Ovary (tissue), 9 donors: Measurements from ENCODE around the gene DMXL1. TPM values are rescaled to one million over a fixed set of nuclear protein-coding genes. Genes with fewer than 3 reads are reported as not detected.

ENCODE experiments used
- DNase-seq, 5 donors: peaks; one replicate each; pipeline ENCODE4 v3.0.0-alpha.2; 2019 to 2020
- H3K27ac ChIP-seq, 2 donors: fragments of 200-600 bp; one replicate each; pipeline versions ENCODE4 v1.5.1 to v1.8.0; 2019 to 2022
- H3K27me3 ChIP-seq: fragments of 200-600 bp; one replicate; pipeline ENCODE4 v1.8.0; 2022
- H3K36me3 ChIP-seq: fragments of 200-600 bp; sonication (generic); one replicate; pipeline ENCODE4 v1.5.1; 2019
- H3K4me1 ChIP-seq: one replicate; pipeline ENCODE4 v1.8.1; 2013; ENCODE audit warnings: mild to moderate bottlenecking, moderate library complexity; ENCODE audit not compliant: insufficient read depth
- H3K4me3 ChIP-seq: fragments of 200-600 bp; sonication (generic); one replicate; pipeline ENCODE4 v1.5.1; 2017
- H3K9me3 ChIP-seq, 2 donors: fragments of 200-600 bp in 1 of 2; sonication (generic) in 1 of 2; one replicate each; pipeline versions ENCODE4 v1.5.1 to v1.8.1; 2013 to 2019; ENCODE audit warnings: mild to moderate bottlenecking in 1 of 2, moderate library complexity in 1 of 2
- EP300 ChIP-seq: sonication (generic); formaldehyde crosslinking; IDR thresholded peaks from one replicate; pipeline ENCODE4 v1.6.1; 2017; ENCODE audit warnings: antibody characterized with exemption
- POLR2A ChIP-seq: fragments of 450-650 bp; IDR thresholded peaks from one replicate; pipeline ENCODE4 v1.6.1; 2017; ENCODE audit warnings: antibody characterized with exemption, mild to moderate bottlenecking, moderate library complexity
- WGBS, 3 donors: extraction: QIAGEN DNeasy Blood & Tissue Kit in 1 of 3; methylation state at CpG; one replicate each; pipeline versions ENCODE4 v1.1.5 to v1.1.7; 2013 to 2017; 5-methylcytosine and 5-hydroxymethylcytosine counted together
- intact Hi-C, 4 donors: fragments of 100-400 bp; cut with DNase I; formaldehyde crosslinking; loops; one replicate each; pipeline versions ENCODE4 v1.11.0 to v1.15.1; 2022 to 2023
- polyA plus RNA-seq, 2 donors: library from polyadenylated mRNA; stranded (reverse); fragments of 200-250 nt in 1 of 2; fragments of 350-450 nt in 1 of 2; fragmentation: Illumina TruSeq in 1 of 2; extraction: RNeasy Lipid Tissue Mini Kit (QIAGEN cat#74804) in 1 of 2; gene quantifications; one replicate each; pipeline ENCODE4 v1.2.3, GENCODE V29; 2013 to 2014
- total RNA-seq, 7 donors: library from RNA; depleted of rRNA in 2 of 7; stranded (reverse); fragments of >200 nt in 2 of 7; fragmentation: NEBNext Ultra II Directional in 3 of 7; extraction: Animal tissue kit (Norgen Biotek cat#: 25700) in 3 of 7; gene quantifications; one replicate each; pipeline versions ENCODE4 v1.1.0 to v1.2.4, GENCODE V29; 2016 to 2023
- TF ChIP-seq, protein P1 (sequence below), 3 donors: fragments of 450-650 bp in 2 of 3; fragments of 200-600 bp in 1 of 3; IDR thresholded peaks; one replicate each; pipeline versions ENCODE4 v1.5.1 to v1.8.0; 2016 to 2022; ENCODE audit warnings: antibody characterized with exemption in 3 of 3, mild to moderate bottlenecking in 1 of 3
- donor health status: DM: no; HTN: no; CAD: no; lungs with moderate emphysema.
- donor health status: DM: no; HTN: no; CAD: no.
- donor health status: Bipolar disorder and iron deficiency.
- donor health status: DM: yes; HTN: yes; CAD: no.
- donor health status: DM: no; HTN: no; CAD: no.
- donor health status: DM: yes; HTN: yes; CAD: no.

The DMXL1 gene
- total and polyA plus RNA-seq, 9 donors = 11.9 to 50.1 (median 39.1) TPM

DNA sequence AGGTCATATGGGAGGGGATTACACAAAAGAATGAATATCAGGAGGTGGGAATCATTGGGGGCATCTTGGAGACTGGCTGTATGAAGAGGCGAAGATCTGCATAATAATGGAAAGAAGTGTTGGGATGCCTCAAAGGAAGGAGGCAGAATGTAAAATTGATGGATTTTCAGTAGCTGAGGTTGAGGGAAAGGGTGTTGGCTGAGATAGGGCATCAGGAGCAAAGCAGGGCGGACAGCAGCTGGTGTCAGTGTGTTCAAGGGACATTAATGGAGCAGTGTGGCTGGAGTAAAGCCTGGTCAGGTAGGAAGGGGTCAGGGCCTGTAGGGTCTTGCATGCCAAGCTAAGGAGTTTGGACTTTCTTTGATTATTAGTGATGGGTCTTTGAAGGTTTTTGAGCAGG lies 219.7 kb downstream of the DMXL1 start:
- intact Hi-C loops = no loop called here
- 93 to 98% (median 95%) methylated on average over 2 of the region's 2 CpGs for WGBS, 3 donors
- no peak overlapping the region for H3K27ac ChIP-seq

DNA sequence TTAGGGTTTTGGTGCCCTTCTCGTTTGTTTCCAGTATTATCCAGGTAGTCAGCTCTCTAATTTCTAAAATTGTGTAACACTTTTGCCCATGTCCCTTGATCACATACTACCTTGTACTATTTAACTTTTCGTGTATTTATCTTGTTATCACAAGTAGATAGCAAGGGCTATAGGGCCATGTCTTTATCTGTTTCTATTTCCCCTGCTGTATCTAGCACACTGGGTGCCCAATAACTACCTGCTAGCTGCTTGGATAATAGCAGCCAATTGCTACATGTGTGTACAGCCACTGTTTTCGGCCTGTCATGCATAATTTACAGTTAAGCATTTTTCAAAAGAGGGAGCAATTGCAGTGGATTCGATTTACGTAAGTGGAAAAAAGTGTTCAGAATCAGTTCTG lies 220.2 kb downstream of the DMXL1 start:
- Histone ChIP-seq H3K27me3 (no peaks in the 10 kb centered on the region), H3K4me3 (no peak overlapping the region), H3K27ac (no peak overlapping the region), H3K9me3 (no peaks in the 10 kb centered on the region), H3K4me1 (peaks cover 3% of the 10 kb centered on the region), H3K36me3 (no peaks in the 10 kb centered on the region)
- intact Hi-C loops = no loop called here
- TF ChIP-seq POLR2A (no peak), EP300 (no peak)
- TF ChIP-seq, protein P1, sequence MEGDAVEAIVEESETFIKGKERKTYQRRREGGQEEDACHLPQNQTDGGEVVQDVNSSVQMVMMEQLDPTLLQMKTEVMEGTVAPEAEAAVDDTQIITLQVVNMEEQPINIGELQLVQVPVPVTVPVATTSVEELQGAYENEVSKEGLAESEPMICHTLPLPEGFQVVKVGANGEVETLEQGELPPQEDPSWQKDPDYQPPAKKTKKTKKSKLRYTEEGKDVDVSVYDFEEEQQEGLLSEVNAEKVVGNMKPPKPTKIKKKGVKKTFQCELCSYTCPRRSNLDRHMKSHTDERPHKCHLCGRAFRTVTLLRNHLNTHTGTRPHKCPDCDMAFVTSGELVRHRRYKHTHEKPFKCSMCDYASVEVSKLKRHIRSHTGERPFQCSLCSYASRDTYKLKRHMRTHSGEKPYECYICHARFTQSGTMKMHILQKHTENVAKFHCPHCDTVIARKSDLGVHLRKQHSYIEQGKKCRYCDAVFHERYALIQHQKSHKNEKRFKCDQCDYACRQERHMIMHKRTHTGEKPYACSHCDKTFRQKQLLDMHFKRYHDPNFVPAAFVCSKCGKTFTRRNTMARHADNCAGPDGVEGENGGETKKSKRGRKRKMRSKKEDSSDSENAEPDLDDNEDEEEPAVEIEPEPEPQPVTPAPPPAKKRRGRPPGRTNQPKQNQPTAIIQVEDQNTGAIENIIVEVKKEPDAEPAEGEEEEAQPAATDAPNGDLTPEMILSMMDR (IDR thresholded peaks at IDR 0.05) = no peak
- DNase-seq = no peak
- WGBS, 3 donors = 84 to 90% (median 88%) methylated on average over 5 of the region's 5 CpGs

More for the DNA sequence above, 219.7 kb downstream of the DMXL1 start:
- no peaks in the 10 kb centered on the region for H3K27me3 ChIP-seq
- H3K36me3 ChIP-seq = no peaks in the 10 kb centered on the region
- no peaks in the 10 kb centered on the region for H3K9me3 ChIP-seq
- TF ChIP-seq EP300 (no peak), POLR2A (no peak)
- TF ChIP-seq, protein P1 (IDR thresholded peaks at IDR 0.05) = no peak
- DNase-seq = no peak
- H3K4me3 ChIP-seq = no peak overlapping the region
- peaks cover 3% of the 10 kb centered on the region for H3K4me1 ChIP-seq

DNA sequence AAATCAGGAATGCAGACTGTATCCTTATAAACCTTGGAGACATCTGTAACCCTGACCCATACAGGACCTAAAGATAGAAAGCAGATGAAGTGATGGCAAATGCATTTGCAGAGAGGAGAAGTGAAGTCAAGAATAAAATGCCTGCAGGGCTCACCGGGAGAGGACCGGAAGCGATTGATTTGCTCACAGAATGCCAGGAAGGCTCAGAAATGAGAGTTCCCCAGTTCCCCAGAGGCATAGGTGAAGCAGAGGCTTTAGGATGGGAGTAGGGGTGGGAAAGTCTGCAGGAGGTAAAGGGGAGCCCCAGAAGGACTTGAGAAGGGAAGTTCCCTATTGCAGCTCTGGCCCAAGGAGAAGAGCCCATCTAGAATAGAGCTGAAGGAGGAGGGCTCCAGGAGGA lies 221.0 kb downstream of the DMXL1 start:
- Histone ChIP-seq H3K4me1 (peaks cover 3% of the 10 kb centered on the region), H3K36me3 (no peaks in the 10 kb centered on the region), H3K27ac (no peak overlapping the region), H3K27me3 (no peaks in the 10 kb centered on the region), H3K4me3 (no peak overlapping the region), H3K9me3 (no peaks in the 10 kb centered on the region)
- DNase-seq = no peak
- intact Hi-C loops = no loop called here
- WGBS, 3 donors = 53 to 81% (median 58%) methylated on average over 2 to 3 of the region's 3 CpGs
- TF ChIP-seq EP300 (no peak), POLR2A (no peak)
- TF ChIP-seq, protein P1 (IDR thresholded peaks at IDR 0.05) = no peak

DNA sequence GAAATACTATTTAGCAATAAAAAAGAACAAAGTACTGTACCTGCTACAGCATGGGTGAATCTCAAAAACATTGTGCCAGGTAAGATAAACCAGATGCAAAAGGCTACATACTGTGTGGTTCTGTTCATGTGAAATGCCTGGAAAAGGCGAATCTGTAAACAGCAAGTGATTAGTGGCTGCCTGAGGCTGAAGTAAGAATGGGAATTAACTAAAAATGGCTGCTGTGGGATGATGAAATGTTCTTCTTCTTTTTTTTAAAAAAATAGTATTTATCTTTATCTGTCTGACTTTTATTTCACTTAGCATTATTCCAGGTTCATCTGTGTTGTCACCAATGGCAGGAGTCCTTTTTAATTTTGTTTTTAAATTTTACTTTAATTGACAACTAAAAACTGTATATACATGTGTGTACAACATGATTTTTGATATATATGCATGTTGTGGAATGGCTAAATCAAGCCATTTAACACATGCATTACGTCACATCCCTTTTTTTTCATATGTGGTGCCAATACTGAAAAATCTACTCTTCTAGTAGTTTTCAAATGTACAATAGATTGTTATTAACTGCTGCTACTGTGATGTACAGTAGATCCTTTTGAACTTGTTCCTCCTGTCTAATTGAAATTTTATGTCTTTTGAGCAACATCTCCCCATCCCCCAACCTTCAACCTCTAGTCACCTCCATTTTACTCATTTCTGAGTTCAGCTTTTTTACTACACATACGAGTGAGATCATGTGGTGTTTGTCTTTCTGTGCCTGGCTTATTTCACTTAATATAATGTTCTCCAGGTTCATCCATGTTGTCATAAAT lies 222.0 kb downstream of the DMXL1 start:
- WGBS, 3 donors = 90 to 97% (median 96%) methylated on average over 3 of the region's 3 CpGs
- no peak overlapping the region for H3K4me3 ChIP-seq
- TF ChIP-seq EP300 (no peak), POLR2A (no peak)
- TF ChIP-seq, protein P1 (IDR thresholded peaks at IDR 0.05) = no peak
- no peak overlapping the region for H3K27ac ChIP-seq
- intact Hi-C loops = no loop called here
- peaks cover 3% of the 10 kb centered on the region for H3K4me1 ChIP-seq
- no peaks in the 10 kb centered on the region for H3K27me3 ChIP-seq
- no peaks in the 10 kb centered on the region for H3K9me3 ChIP-seq
- no peaks in the 10 kb centered on the region for H3K36me3 ChIP-seq
- DNase-seq = no peak
